Measurements from ENCODE around the gene PKIG.

PKIG gene

DNA sequence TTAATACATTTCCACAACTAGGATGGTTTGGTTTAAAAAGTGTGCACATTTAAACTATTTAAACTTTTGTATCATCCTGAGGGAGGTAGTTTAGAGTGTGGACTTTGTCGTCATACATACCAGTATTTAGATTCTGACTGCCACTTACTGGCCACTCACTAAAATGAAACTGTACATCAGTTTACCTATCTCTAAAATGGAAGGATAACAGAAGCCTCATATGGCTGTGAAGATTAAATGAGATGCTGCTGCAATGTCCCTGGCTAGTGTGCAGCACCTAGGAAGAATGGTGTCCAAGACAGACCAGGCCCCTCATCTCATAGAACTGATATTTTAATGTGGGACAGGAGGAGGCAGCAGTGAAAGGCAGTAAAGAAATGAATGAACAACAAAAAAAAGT, 12.0 kb upstream of the PKIG start:
- no peak for DNase-seq (ENCODE audit: low spot score)
- H3K4me3 ChIP-seq = no peak overlapping the region
- no peak overlapping the region for H3K27ac ChIP-seq
- TF ChIP-seq CTCF (IDR thresholded peaks at IDR 0.05) = no peak

DNA sequence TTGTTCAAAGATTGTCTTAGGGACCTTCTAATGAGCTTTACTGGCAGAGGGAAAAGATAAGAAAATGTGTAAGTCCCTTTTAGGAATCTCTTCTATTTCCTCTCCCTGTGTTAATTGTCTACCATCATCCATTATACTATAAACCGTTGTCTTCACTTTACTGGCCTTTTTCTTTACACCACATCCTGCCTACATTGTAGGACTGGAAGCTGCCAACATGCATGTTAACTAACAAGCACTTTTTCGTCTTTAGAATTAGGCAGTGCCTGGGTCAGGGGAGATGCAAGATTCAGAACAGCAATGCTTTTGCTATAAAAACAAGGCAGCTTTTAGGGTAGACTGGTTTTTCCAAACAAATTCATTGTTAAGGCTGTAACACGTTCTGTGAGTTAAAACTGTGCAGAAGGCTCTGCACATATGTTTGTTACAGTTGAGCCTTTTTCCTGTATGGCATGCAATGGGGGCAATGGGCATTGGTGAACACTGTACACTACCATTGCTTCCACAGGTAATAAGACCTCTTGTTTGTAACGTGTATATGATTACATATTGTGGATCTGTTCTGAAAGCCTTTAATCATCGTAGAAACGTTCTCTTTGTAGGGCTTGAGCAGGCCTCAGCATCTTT, 10.9 kb upstream of the PKIG start:
- peak overlapping the region; percentile 66 to 90 for H3K27ac ChIP-seq
- no peak for TF ChIP-seq CTCF (IDR thresholded peaks at IDR 0.05)
- no peak for DNase-seq (ENCODE audit: low spot score)
- H3K4me3 ChIP-seq = no peak overlapping the region

GRCh38 chr20:44572551-44573500, 9.6 kb upstream of the PKIG start:
- DNase-seq (ENCODE audit: low spot score) = no peak
- Histone ChIP-seq H3K4me3 (peak overlapping the region; percentile 36), H3K27ac (peak overlapping the region; percentile 89 to 90)
- TF ChIP-seq CTCF (IDR thresholded peaks at IDR 0.05) = no peak

- H3K27ac ChIP-seq = peak overlapping the region; percentile 89 to 90
Measured at GRCh38 chr20:44573501-44573869, 8.9 kb upstream of the PKIG start.

DNA sequence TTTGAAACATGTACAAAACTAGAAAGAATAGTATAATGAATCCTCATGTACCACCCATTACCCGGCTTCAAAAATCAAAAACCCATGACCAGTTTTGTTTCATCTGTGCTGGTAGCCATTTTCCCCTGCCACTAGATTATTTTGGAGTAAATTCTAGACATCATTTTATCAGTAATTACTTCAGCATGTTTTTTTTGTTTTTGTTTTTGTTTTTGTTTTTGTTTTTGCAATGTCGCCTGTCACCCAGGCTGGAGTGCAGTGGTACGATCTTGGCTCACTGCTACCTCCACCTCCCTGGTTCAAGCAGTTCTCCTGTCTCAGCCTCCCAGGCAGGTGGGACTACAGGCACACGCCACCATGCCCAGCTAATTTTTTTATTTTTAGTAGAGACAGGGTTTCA, 8.0 kb upstream of the PKIG start:
- no peak for DNase-seq (ENCODE audit: low spot score)

More at GRCh38 chr20:44573501-44573869, 8.9 kb upstream of the PKIG start:
- H3K4me3 ChIP-seq = no peak overlapping the region
- DNase-seq (ENCODE audit: low spot score) = no peak
- TF ChIP-seq CTCF (IDR thresholded peaks at IDR 0.05) = no peak

DNA sequence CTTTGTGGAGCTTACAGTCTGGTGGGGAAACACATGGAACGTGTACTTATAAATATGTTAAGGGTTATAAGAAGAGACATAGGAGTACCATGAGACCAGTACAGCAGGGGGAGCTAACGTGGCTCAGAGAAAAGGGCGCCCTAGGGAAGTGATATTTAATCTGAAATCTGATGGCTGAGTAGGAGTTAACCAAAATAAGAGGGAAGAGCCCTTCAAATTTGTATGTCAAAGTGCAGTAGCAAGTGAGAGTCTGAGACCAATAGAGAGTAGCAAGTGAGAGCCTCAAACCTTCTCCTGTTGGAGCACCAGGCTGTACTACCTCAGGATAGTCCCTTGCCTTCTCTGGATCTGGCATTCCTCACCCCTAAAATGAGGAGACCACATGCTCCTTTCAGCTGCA, 6.1 kb upstream of the PKIG start:
- TF ChIP-seq CTCF (IDR thresholded peaks at IDR 0.05) = no peak
- Histone ChIP-seq H3K27ac (peak overlapping the region; percentile 28 to 35), H3K4me3 (no peak overlapping the region)
- no peak for DNase-seq (ENCODE audit: low spot score)

More for the DNA sequence above, 8.0 kb upstream of the PKIG start:
- TF ChIP-seq CTCF (IDR thresholded peaks at IDR 0.05) = no peak
- H3K27ac ChIP-seq = peak overlapping the region in 1 of 2 donors; percentile 90
- no peak overlapping the region for H3K4me3 ChIP-seq

Measured in coronary artery (tissue), 2 donors.